Activated CD8-positive, alpha-beta memory T cell treated with anti-CD3 and anti-CD28 coated beads, Interleukin-2, amount 50 U/mL, for 1 hour (primary cell): Measurements from ENCODE around the gene ELFN1.

ENCODE experiments used
- DNase-seq: peaks from one replicate; pipeline ENCODE4 v3.0.0-alpha.2; 2020; ENCODE audit errors: extremely low read depth

Gene ELFN1

DNA sequence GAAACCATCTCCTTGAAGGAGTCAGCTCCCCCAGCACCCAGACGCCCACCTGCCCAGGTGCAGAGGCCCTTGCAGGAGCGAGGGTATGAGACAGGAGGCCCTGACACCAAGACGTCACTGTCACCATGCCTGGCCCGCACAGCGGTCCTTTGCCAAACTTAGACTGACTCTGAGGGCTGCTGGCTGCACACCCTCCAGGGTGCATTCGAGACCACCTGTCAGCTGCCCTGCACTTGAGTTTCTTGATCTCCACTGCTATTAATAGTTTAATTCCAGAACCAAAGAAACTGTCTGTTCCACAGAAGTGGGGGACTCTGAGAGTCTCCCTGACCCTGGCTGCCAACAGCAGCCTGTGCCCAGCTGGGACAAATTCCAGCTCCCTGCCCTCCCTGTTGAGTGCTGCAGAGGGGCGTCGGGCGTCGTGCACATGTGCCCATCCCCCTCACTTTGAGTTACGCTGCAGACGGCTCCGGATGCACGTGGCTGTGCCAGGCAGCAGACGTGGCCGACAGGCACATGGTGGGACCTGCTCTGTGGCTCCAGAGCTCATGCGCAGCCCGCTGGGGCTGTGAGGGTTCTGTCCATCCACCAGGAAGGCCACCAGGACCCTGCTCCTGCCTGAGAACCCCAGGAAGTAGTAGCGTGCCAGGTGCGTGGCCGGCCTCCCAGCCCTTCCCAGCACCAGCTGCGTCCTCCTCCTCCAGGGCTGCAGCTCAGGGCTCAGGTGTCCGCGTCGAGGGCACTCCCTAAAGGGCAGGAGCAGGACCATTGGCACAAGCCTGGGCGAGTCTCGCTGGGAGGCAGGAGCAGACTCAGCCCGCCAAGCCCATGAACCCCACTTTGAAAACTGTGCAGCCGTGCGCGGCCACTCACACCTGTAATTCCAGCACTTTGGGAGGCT is 24.8 kb downstream of the ELFN1 start:
- DNase-seq, result no peak

DNA sequence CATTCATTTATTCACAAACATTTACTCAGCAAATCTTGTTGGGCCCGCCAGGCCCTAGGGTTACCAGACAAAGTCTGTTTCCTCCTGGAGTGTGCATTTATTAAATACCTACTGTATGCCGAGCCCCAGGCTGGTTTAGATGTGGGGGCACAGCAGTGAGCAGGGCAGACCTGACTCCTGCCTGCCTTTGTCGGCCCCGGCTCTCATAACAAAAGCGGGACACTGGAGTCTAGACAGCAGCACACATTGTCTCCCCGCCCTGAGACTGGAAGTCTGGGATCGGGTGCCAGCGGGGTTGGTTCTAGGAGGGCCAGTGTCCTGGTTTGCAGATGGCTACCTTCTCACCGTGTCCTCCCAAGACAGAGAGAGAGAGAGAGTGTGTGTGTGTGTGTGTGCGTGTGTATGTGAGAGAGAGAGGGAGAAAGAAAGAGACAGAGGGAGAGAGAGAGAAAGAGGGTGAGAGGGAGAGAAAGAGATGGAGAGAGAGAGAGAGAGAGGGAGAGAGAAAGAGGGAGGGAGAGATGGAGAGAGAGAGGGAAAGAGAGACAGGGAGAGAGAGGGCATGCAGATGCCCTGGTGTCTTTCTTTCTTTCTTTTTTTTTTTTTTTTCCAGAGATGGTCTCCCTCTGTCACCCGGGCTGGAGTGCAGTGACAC is 25.9 kb downstream of the ELFN1 start:
- DNase-seq, result no peak

- DNase-seq, result no peak
Measured at GRCh38 chr7:1696671-1697498, 26.8 kb downstream of the ELFN1 start.

DNA sequence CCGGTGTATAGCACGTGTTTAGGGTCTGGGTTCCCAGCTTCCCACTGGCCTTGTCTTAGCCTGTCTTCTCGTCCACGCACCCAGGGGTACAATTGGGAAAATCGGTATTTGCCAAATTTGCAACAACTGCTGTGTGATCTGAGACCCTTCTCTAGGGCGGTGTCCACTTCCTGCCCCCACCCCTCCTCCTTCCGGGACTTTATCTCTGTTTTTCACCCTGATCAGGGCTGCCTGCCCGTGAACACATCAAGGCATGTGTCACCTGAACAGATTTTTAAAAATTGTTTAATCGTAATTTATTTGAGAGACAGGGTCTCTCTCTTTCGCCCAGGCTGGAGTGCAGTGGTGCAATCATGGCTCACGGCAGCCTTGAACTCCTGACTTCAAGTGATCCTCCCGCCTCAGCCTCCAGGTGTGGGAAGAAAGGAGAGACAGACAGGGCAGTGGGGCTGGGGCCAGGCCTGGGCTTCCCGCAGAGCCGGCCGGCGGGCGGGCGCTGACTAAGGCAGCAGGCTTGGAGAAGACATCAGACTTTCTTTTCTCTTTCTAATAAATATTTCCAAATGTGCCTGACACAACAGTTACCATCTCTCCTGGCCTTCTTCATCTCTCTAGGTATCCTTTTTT is 27.5 kb downstream of the ELFN1 start:
- DNase-seq, result no peak

DNA sequence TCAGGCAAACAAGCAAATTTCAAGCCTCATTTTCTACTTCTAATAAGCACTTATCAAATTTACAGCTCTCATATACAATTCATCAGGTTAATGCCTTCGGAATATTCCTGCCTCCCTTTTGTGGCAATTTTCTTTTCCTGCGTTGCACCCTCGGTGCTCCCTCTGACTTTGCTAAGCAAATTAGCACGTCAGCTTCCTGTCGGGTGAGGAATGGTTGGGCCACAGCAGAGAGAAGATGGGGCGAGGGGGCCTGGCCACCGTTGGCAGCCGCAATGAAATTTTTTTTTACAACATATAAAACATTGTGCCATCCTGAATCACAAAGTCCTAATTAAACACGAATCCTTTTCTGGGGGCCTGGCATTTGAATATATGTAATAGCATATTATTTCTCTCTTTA is 28.1 kb downstream of the ELFN1 start:
- DNase-seq, result no peak

GRCh38 chr7:1698951-1699350 is 28.9 kb downstream of the ELFN1 start:
- no peak for DNase-seq

DNA sequence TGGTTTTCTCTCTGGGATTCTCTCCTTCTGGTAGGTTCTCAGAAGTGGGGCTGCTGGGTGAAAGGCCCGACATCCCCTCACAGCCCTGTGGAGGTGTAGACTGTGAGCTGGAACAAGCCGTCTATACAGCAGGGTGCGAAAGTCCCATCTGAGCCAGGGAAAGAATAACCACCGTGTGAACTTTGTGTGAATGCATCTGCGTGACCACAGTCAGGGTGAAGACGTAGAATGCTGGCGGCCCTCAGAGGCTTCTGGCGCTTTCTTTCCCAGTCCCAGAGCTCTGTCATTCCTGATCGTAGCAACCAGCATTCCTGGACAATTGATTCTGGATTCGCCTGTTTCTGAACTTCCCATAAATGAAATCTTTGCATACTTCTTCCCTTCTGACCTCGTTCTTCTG is 30.0 kb downstream of the ELFN1 start:
- no peak for DNase-seq

DNA sequence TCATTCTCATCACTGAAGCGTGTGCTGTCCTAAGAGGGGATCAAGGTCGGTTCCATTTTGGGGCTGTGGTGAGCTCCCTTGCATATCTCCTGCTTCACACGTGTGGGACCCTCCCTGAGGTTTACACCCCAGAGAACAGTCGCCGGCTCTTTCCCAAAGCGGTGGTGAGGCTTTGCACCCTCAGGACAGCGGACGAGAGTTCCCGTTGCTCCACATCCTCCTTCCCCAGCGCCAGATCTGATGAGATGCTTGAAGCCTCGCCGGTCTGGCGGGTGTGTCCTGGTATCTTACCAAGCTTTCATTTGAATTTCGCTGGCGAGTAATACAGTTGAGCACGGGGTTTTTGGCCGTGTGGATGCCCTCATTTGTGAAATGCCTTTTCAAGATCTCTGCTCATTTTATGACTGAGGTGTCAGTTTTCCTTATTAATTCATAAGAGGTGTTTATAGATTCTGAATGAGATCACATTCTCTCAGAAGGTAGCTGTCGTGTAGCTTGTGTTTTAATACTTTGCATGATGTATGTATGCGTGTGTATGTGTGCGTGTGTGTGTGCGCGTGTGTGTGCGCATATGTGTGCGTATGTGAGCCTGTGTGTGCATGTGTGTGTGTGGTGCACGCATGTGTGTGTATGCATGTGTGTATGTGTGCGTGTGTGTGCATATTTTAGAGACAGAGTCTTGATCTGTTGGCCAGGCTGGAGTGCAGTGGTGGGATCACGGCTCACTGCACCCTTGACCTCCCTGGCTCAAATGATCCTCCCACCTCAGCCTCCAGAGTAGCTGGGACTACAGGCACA is 30.7 kb downstream of the ELFN1 start:
- DNase-seq, result no peak

DNA sequence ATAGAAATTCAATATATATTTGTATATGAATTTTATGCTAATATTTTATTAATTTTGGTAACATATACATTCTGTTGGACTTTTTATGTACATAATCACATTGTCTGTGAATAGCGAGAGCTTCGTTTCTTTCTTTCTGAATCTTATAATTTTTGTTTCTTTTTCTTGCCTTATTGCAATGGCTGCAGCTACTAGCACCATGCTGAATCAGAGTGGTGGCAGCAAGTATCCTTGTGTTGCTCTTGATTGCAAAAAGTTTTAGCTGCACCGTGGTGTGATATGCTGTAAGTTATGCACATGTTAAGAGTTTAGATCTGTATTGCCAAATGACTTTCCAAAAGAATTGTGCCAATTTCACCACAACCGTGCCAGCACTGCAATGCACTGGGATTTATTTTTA is 32.6 kb downstream of the ELFN1 start:
- DNase-seq, result no peak

- DNase-seq, result no peak
Measured at GRCh38 chr7:1703441-1703840, 33.4 kb downstream of the ELFN1 start.

DNA sequence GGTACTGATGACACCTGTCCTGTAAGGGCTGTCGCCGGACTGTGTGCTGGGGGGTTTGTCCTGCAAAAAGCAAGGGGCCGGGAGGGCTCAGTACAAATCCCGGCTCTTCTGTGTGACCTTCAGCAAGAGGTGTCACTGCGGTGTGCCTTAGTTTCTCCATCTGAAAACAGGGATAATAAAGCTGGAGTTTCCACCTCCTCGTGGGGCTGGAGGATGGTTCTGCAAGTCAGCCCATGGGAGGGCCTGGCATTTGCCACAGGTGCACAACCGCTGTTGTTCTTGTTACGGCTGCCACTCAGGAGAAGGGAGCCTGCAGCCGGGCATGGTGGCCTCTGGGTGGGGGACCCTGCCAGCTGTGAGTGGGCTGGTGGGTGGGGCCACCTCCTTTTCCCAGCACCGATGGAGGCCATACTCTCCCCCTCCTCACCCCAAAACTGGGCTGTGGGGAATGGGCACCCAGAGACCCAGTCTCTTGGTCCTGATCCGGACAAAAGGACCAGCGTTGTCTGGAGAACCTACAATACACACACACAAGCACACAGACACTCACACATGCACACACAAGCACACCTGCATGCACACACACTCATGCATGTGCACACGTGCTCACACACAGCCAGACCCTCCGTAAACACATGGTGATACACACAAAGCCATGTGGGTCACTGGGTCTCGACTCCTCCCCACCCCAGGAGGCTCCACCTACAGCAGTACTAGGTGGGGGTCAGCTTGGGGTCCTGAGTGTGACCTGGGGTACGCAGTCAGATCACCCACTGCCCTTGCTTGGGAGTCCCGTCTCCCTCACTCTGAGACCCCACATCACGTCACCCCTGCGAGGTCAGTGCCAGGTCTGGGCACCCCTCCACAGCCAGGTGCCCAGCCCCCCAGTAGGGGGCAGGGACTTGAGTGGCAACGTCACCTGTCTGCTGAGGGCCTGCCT is 34.1 kb downstream of the ELFN1 start:
- DNase-seq, result no peak

DNA sequence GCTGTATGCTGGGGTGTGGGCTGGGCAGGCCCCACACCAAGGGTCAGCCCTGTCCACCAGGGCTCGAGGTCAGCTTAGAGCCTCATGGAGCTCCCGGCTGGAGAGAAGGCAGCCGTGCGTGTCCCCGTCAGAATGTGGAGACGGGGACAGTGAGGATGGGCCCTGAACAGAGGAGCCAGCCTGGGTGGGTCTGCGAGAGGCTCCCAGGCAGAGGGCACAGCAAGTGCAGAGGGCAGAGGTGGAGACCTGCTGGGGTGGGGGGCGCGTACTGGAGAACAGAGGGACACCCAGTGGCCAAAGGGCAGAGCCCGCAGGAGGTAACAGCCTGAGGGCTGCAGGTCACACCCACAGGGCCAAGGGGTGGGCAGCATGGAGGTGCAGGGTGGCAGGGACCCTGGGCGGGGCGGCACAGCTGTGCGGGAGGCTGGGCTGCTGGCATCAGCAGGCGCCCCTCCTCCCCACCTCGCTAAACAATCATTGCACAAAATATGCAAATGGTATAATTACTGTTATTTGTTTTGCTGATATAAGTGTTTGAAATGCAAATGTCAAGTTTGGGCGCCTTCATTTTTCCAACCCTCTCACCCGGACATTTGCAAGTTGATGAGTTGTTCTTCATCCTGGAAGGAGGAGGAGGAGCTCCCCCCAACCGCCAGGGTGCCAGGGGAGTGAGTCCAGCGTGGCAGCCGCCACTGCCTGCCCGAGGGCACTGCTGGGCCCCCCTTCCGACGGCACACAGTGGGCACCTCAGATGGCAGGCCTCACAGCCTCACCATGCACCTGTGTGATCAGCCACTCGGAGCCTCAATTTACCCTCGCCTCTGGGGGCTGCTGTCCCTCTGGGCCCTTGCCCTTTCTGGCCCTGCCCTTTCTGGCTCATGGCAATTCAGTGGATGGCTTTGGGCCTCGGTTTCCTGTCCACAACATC is 35.0 kb downstream of the ELFN1 start:
- no peak for DNase-seq

GRCh38 chr7:1705856-1706255 is 35.8 kb downstream of the ELFN1 start:
- no peak for DNase-seq

DNA sequence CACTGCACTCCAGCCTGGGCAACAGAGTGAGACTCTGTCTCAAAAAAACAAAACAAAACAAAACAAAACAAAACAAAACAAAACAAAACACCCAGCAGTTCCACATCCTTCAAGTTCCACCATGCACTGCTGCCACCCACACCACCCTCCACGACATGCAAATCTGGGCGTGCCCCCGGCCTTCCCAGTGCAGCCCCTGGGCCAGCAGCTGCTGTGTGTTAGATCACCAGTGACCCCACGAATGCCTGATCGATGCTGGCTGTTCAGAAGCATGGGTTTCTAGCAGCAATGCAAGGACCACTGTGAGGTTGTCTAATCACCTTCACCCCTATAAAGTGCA is 36.3 kb downstream of the ELFN1 start:
- no peak for DNase-seq

DNA sequence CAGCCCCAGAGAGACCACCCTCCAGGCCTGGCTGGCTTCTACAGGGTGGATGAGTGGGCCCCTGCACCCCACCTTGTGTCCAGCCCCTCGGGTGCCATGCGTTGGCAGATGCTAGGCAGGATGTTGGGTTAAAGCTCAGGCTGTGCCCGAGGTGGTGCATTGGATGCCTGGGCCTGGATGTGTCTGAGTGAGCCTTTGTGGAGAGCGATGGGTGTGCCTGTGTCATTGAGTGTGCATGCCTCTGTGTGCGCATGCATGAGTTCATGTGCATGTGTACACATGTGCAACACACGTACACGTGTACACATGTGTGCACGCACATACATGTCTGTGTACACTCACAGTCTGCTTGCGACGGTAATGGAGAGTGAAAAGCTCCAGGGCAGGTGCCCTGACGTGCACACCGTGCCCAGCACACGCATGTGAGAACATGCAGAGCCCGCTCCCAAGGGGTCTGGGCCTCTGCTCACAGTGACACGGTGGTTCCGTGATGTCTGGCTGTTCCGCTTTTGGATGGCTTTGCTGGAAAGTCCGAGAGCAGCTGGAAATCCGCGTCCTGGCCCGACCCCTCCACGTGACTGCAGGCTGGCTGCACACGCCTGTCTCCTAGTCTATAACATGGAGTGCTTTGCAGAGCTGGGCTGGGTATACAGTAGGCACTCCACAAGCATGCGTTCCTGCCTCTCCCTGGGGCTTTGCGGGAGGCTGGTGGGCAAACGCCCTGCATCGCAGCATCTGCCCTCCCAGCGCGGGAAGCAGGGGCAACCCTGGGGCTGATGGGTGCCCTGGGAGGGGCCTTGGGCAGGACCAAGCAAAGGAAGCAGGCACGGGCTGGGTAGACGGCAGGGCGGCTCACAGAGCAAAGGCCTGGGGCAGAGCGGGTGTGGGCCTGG is 36.9 kb downstream of the ELFN1 start:
- no peak for DNase-seq

DNA sequence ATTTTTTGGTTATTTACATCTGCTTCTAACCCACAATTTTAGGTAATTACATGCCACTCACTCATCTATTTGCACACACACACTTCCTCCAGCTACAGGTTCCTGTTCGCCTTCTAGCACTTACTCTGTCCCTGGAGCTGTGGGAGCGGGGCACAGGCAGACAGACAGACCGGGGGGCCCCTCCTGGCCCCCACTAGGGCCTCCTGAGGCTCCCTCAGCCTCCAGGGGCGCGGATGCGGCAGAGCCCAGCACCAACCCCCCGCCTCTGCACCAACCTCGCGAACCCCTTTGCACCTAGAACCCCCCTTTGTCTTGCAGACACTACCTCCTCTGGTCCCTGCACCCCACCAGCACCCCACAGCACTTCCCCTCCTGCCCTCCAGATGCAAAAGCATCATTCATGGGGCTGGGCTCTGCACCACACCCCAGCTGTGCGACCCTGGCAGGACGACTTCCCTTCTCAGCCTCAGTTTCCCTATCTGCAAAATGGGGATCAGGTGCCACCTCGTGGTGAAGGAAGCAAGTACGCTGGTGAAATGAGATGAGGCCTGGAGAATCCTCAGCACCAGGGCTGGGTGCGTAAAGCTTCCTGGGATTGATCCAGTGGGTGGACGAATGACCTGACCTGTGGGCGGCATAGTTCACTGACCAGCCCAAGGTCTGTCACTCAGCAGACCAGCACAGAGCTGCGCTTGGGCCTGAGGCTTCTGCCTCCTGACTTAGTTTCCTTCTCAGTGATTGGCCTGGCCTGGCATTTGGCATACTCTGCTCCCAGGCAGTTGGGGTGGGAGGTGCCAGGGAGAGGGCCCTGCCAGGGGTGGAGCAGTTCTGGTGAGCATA is 37.9 kb downstream of the ELFN1 start:
- no peak for DNase-seq

DNA sequence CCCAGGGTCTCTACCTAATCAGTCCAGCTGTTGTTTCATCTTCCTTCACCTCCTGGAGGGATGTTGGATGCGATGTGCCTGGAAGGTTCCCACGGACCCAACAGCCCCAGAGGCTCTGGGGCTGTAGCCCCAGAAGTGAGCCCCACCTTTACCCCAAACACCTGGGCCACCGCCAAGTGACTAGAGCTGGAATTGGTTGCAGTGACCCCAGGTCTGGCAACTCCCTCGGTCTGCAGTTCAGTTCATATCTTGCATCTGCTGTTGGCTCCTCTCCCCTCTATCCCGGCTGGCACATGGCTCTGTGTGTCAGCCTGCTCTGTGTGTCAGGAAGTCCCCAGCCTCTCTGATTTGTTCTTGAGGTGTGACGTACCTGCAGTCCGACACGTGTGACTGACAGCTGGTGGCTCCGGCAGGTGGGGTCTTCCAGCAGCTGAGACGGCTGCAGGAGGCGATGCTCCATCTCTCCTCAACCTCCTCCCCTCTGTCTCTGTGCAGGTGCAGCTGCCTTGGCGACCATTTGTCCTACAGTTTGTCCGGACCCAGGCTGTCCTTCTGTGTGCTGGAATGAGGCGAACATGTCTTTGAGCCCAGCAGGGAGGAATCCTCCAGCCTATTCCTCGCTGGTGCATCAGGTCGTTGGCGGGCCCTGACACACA is 38.6 kb downstream of the ELFN1 start:
- no peak for DNase-seq
